GM18873 (cell line): Measurements from ENCODE around the gene COL5A1.

ENCODE experiments used
- ATAC-seq: cut with Tn5 transposase; IDR thresholded peaks from one replicate; pipeline ENCODE4 v1.9.1; 2021; ENCODE audit warnings: mild to moderate bottlenecking, moderate library complexity, moderate number of reproducible peaks; ENCODE audit not compliant: unreplicated experiment, low FRiP score

Gene COL5A1

DNA sequence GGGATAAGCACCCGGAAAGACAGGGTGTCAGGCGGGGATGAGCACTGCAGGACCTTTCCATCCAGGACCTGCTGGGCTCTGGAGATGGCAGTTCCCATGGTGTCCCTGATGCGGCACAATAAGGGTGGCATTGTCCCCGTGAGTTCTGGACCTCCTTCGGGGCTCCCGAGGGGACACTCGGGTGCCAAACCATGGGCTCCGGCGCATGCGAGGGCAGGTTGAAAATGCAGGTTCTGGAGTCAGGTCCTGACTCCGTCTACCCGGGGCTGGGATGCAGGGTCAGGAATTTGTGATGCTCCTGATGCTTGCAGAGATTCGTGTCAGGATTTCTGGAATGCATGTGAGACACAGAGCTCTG, 239.7 kb downstream of the COL5A1 start:
- ATAC-seq: no peak

DNA sequence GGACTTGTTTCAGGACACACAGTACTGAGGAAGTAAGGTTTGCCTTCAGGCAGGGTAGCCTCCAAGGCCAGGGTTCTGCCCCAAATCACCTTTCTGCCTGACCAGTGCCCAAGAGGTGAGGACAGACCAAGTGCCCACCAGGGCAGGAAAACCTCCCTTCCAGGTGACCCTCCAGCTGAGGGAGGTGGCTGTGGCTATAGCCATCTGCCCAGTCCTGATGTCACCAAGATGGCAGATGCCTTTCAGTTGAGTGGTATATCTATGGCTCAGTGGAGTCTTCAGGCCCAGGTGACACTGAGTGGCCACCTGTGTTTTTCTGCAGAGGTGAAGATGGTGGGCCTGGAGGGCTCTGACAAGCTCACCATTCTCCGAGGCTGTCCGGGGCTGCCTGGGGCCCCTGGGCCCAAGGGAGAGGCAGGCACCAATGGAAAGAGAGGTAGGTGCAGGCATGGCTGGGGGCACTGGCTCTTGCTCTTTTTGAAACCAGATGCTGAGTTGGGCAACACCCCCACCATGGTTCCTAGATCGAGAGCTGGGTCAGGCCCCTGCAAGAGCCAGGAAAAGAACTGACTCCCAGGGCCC, 240.7 kb downstream of the COL5A1 start:
- no peak for ATAC-seq

DNA sequence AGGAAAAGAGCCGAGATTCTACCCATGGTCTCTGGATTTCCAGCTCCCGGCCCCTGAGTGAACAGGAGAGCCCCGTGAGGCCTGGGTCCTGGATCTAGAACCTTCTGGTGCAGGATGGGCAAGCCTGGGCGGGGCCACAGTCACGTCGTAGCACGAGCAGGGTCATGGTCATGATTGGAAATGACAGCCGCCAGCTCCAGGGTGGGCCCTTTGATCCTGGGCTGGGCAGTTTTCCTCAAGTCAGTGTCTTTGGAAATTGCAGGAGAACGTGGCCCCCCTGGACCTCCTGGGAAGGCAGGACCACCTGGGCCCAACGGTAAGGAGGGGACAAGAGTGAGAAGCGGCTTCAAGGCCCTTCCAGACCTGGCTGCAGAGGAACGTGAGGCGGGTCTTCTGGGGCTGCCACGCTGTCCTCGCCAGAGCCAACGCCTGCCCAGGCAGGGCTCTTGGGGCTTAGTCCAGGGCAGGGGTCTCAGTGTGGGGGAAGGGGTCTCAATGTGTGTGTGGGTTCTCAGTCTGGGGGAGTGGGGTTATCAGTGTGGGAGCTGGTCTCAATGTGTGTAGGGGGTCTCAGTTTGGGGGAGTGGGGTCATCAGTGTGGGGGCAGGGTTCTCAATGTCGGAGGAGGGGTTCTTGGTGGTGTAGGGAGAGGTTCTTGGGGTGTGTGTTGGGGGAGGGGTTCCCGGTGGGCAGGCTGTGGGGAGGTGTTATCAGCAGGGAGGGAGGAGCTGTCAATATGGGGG, 241.6 kb downstream of the COL5A1 start:
- ATAC-seq: no peak

DNA sequence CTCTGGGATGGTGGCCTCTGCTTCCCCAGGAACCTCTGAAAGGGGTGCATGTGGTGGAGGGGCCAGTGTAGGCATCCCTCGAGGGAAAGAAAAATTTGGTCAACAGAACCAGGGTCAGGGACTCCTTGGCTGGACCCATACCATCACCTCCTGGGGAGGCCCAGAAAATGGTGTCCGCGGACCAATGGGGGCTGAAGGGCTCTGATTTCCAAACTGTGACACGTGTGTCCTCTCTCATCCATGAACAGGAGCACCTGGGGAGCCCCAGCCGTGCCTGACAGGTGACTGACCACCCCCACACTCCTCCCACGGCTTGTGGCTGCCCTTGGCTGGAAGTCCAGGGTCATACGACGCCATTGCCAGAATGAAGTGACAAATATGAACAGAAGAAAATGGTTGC, 242.9 kb downstream of the COL5A1 start:
- ATAC-seq: no peak

DNA sequence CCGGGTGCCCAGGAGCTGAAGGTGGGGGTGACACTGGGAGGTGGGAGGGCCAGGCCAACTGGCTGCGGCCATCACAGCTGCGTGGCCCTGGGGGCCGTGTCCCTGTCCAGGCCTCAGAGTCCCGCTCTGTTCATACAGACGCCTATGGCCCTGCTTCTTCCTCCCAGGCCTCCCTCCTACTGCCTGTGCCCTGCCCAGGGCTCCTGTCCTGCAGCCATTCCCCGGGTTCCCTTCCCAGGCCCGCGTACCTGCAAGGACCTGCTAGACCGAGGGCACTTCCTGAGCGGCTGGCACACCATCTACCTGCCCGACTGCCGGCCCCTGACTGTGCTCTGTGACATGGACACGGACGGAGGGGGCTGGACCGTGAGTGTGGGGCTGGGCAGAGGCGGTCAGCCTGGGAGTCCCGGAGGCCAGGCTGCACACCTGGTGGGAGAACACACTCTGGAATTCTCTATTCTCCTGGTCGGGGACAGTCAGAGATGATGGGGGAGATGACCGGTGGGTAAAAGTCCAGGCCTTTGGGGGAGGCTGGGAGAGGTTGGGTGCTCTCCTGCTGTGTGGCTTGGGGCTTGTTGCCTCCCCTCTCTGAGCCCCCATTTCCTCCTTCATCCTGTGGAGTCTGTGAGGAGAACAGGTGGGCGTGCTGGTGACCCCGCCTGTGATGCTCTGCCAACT, 243.5 kb downstream of the COL5A1 start:
- no peak for ATAC-seq

DNA sequence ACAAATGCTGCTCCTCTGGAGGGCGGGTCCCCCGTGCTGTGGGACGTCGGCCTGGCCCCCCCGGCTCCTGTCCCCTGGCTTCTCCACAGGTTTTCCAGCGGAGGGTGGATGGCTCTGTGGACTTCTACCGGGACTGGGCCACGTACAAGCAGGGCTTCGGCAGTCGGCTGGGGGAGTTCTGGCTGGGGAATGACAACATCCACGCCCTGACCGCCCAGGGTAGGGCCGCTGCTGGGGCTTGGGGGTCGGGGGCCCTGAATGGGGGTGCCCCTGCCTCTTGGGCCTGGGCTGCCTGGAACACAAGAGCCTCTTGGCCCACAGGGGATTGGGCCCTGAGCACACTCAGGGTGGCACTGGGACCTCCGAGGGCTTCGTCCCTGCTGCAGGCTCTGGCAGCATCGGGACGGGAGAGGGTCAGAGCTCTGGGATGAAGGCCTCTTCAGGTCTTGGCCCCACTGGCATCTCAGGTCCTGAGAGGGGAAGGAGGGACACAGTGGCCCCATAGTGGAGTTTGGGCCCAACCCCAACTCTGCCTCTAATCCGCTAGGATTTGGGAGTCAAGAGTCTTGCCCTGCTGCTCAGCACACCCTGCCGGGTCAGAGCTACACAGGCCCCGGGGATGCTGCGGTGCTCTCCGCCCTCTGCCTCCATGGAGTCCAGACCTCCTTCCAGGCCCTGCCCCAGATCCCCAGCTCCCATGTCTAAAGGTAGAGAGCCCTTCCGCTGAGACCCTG, 244.2 kb downstream of the COL5A1 start:
- no peak for ATAC-seq

DNA sequence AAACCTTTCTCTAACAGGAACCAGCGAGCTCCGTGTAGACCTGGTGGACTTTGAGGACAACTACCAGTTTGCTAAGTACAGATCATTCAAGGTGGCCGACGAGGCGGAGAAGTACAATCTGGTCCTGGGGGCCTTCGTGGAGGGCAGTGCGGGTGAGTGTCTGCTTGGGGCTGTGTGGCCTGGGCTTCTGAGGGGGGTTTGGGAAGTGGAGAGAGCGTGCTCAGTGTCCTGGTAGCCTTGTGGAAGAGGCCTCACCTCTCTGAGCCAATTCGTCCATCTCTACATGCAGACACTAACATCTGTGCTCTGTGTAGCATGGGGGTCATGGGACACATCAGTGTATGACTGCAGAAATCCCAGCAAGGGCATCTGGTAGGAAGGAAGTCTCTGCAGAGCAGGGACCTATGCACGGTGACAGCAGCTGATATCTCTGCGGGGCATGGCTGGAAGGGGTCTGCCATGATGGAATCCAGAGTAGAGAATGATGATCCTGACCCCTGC, 244.9 kb downstream of the COL5A1 start:
- ATAC-seq: no peak

DNA sequence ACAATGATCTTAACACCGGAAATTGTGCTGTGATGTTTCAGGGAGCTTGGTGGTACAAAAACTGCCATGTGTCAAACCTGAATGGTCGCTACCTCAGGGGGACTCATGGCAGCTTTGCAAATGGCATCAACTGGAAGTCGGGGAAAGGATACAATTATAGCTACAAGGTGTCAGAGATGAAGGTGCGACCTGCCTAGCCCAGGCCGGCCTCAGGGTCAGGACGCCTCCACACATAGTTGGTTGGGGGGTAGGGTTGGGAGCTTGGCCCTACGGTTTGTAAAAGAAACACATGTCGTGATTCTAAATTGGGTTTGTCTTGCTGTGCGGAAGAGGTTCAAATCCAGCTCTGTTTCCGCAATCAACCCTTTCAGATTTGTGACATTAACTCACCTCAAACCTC, 245.6 kb downstream of the COL5A1 start:
- no peak for ATAC-seq

DNA sequence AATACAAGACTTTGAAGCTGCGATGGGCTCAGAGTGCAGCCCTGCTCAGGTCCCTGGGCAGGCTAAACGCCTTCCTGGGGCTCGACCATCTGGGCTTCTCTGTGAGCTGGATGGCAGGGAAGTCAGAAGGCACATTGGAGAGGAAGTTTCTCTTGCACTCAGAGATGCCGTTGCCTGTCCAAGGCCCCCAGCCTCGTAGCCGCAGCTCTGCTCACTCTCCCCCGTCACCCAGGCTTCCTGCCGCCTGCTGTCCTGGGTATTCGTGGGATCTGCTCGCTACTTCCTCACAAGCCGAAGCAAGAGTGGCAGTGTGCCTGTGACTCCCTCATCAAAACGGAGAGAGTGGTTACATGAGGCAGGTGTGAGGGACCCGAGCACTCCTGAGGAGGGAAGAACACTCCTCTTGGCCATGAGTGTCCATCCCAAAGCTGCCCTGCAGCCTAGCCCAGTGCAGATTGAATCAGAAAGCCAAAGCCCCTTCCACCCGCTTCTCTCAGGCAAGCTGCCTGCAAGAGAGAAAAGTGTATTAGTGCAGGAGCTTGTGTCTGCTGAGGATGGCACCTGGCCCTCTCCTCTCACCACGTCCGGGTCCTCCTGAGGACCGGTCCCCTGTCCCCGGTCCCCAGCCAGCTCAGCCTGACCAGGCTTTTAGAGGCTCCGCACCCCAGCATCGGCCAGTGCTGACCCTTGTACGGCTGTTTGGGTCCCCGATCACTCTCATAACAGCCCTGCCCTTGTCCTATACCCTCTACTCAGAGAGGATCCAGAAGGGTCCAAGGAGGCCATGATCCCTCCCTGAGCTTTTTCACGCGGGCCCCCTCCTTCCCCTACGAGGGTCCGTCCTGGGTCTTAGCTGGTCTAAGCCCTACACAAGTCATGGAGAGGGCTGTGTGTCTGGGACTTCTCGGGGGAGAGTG, 246.3 kb downstream of the COL5A1 start:
- ATAC-seq: no peak

DNA sequence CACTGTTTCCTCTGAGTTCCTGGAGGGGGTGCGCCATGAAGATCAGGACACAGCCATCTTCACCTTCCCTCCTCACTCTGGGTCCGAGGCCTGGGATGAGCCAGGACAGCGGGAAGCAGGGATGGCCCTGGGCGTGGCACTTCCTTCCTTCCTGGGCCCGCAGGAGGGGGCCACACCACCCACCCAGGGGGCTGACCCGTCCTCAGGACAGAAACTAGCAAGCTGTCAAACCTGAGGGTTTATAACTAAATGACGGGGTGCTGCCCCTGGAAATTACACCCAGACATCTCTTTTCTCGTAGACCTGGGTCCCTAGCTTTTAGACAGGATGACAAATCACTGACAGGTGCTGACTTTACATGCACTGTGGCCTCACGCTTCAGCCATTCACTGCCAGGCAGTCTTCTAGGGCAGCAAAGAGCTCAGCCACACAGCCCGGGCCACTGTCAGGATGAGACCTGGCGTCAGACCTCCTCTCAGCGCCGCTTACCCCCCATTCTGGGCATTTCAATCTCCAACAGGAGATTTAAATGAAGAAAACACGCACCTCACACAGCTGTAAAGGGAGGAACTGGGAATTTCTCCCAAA, 247.1 kb downstream of the COL5A1 start:
- no peak for ATAC-seq

DNA sequence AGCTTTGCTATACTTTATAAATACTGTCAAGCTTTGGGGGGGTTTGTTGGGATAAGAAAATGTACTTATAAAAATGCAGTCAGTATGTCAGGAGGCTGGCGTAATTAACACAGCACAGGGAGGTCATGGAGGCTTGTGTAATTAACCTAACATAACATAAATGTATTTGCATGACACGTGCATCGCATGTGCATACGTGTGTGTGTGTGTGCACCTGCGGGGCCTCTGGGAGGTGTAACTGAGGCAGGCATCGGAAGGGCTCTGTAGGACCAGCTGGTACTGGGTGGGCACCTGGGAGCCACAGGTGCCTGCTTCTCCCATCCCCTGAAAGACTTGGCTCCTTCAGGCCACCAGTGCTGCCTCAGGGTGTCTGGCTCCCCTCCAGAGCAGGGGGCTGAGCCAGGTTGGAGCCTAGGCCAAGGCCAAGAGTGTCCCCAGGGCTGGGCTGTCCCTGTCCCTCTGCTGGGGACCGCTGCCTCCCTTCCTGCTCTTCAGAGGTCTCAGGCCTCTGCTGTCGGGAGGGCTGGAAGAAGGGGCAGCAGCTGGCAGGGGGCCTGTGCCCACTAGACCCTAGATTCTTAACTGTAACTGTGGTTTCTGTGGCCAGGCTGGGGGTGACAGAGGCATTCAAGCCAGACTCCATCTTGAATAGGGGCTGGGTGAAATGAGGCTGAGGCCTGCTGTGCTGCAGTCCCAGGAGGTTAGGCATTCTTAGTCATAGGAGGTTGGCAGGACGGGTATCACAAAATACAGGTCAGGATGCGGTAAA, 248.0 kb downstream of the COL5A1 start:
- ATAC-seq: no peak

DNA sequence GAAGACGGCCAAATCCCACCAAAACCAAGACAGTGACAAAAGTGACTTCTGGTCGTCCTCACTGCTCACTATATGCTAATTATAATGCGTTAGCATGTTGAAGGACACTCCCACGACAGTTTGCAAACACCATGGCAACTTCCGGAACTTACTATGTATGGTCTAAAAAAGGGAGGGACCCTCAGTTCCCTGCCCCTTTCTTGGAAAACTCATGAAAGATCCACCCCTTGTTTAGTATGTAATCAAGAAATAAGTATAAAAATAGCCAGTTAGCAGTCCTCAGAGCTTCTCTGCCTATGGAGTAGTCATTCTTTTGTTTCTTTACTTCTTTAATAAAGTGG, 248.5 kb downstream of the COL5A1 start:
- ATAC-seq: no peak

DNA sequence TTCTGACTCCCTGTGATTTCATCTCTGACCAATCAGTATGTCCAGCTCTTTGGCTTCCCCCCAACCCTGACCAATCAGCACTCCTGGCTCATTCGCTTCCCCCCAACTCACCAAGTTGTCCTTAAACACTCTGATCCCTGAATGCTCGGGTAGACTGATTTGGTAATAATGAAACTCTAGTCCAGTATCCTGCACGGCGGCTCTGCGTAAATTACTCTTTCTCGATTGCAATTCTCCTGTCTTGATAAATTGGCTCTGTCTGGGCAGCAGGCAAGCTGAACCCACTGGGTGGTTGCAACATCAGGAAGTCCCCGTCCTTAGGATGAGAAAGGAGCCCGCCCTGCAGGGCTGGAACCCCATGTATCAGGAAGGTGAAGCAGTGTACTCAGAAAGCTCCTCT, 249.4 kb downstream of the COL5A1 start:
- ATAC-seq: no peak

DNA sequence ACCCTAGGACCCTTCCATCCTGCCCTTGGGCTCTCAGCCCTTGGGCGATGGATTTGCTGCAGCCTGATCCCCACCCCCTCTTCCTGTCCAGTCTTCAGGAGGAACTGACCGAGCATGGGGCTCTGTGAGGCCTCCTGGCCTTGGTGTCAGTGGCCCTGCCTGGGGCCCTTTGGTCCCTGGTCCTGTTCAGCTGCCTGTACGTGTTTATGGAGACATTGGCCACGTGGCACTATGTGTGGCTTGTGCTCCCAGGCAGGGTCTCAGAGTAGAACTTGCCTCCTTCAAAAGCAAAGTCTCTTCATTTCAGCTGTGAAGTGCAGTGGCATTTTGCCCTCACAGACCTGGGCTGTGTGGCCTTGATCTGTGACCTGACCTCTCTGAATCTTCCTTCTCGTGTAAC, 250.1 kb downstream of the COL5A1 start:
- no peak for ATAC-seq

DNA sequence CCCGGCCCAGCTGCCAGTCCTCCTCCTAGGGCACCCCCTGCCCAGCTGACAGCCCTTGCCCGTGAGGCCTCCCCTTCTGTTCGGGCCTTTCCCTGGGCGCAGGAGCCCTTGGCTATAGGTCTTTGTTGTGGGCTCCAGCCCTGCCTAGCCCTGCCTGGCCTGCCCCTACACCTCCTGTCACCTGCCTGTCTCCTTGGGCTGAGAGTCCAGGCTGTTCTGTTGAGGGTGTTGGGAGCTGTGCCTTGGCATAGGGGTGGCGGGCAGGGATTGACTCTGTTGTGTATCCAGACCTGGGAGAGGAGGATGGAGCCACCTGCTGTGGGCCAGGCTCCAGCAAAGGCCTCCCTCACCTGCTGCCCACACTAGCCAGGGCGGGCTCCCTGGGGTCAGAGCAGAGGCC, 250.6 kb downstream of the COL5A1 start:
- ATAC-seq: no peak

DNA sequence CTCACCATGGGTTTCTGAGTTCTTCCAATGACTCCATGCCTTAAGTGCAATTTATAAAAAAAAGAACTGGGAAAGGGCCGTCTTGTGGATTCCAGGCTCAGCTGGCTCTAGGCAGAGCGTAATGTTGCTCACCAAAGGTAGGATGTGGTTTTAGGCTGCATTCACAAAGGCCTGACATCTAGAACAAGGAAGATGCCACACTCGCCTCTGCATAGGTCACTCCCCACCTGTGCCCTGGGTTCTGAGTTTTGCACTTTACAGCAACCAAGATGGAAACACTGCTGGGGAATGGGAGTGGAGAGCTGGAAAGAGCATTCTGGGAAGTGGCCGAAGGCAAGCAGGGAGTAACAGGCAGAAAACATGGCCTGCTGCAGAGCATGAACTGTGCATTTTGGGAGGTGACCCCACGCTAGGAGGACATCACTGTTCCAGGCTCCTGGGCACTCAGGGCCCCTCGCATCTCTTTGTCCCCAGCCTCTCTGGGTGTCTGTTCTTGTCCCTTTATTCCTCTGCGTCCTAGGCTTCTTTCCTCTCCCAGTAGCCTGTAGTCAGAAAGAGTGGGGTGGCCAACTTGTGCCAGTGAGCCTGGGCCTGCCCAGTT, 251.3 kb downstream of the COL5A1 start:
- no peak for ATAC-seq
